Right lobe of liver (tissue), 6 donors: ENCODE data around the gene SH3RF3. TPM values are rescaled to one million over a fixed set of nuclear protein-coding genes. Genes with fewer than 3 reads are reported as not detected.
A peak's percentile ranks its signal among the peaks of the same experiment; 100 is the strongest.
"Not testable (repeated sequence)": the region's sequence is repeated elsewhere in the genome, so short reads cannot be mapped to it uniquely, and the experiment has no call there.

Source experiments
- ATAC-seq, 4 donors: fragments of 200-7000 bp; cut with Tn5 transposase; one replicate each; pipeline ENCODE4 v1.9.1; 2020; ENCODE audit warnings: mild to moderate bottlenecking in 4 of 4, moderate library complexity in 4 of 4
- DNase-seq, 3 donors: peaks; one replicate each; pipeline ENCODE4 v3.0.0-alpha.2; 2020
- H3K27ac ChIP-seq, 3 donors: fragments of 200-600 bp; one replicate each; pipeline ENCODE4 v1.8.0; 2022
- H3K27me3 ChIP-seq, 2 donors: fragments of 200-600 bp; one replicate each; pipeline ENCODE4 v1.8.0; 2022
- H3K36me3 ChIP-seq, 4 donors: fragments of 200-600 bp; sonication (generic) in 1 of 4; one replicate each; pipeline versions ENCODE4 v1.5.1 to v1.8.0; 2017 to 2022; ENCODE audit warnings: control low read depth in 1 of 4
- H3K4me1 ChIP-seq, 4 donors: fragments of 200-600 bp; sonication (generic) in 1 of 4; one replicate each; pipeline versions ENCODE4 v1.5.1 to v1.8.0; 2017 to 2022; ENCODE audit warnings: control low read depth in 1 of 4
- H3K4me3 ChIP-seq, 3 donors: fragments of 200-600 bp; one replicate each; pipeline ENCODE4 v1.8.0; 2022
- H3K9me3 ChIP-seq, 4 donors: fragments of 200-600 bp; sonication (generic) in 1 of 4; one replicate each; pipeline versions ENCODE4 v1.5.1 to v1.8.0; 2017 to 2022; ENCODE audit warnings: control low read depth in 1 of 4
- CTCF ChIP-seq, 4 donors: fragments of 200-600 bp in 3 of 4; fragments of 450-650 bp in 1 of 4; IDR thresholded peaks; one replicate each; pipeline versions ENCODE4 v1.5.1 to v1.8.0; 2016 to 2022; ENCODE audit warnings: antibody characterized with exemption in 4 of 4, mild to moderate bottlenecking in 2 of 4
- POLR2A ChIP-seq: fragments of 450-650 bp; IDR thresholded peaks from one replicate; pipeline ENCODE4 v1.6.1; 2017; ENCODE audit warnings: antibody characterized with exemption, mild to moderate bottlenecking
- WGBS: methylation state at CpG from one replicate; pipeline ENCODE4 v1.1.6; 2018; ENCODE audit warnings: low coverage, low lambda C conversion rate; ENCODE audit not compliant: insufficient coverage; ENCODE audit errors: missing lambda C conversion rate; 5-methylcytosine and 5-hydroxymethylcytosine counted together
- intact Hi-C, 2 donors: fragments of 100-400 bp; cut with DNase I; formaldehyde crosslinking; loops; one replicate each; pipeline versions ENCODE4 v1.11.2 to v1.14.1; 2022
- total RNA-seq, 6 experiments: library from RNA; depleted of rRNA in 2 of 6; stranded (reverse); fragments of >200 nt in 2 of 6; fragmentation: NEBNext Ultra II Directional in 3 of 6; extraction: Animal tissue kit (Norgen Biotek cat#: 25700) in 3 of 6; gene quantifications; one replicate each; pipeline versions ENCODE4 v1.1.0 to v1.2.4, GENCODE V29; 2016 to 2023
- donor health status: DM: no; HTN: yes; CAD: no.
- donor health status: DM: no; HTN: no; CAD: no.
- donor health status: DM: no; HTN: no; CAD: no.
- donor health status: DM: no; HTN: yes; CAD: no.
- donor health status: DM: no; HTN: yes; CAD: no.

SH3RF3 gene
- total RNA-seq, 6 experiments from 2014 or later: 0.68 to 1.6 (median 1.2) TPM

DNA sequence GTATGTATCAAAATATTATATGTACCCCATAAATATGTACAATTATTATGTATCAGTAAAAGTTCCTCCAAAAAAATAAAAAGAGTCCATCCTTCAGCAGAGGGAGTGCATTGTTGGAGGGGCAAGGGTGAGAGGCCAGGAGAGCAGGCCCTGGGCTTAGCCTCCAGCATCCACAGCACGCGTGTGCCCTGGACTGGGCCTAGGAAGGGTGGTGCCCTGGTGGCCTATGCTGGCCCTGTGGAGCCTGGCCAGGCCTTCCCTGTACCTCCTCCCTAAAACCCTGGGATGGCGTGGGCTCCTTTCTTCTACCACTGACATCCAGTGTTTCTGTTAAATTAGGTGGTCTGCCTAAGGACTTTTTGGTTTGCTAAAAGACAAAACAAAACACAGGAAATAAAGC, 93.4 kb downstream of the SH3RF3 start:
- no peaks in the 10 kb centered on the region for H3K9me3 ChIP-seq
- ATAC-seq: no peak
- H3K4me1 ChIP-seq: peaks cover 0 to 22% (median 5%) of the 10 kb centered on the region in 4 donors
- intact Hi-C loops: no loop called here
- WGBS: no CpG with 5 or more reads among the region's 3 CpGs
- DNase-seq: peak in 1 of 3 donors; percentile 28
- H3K4me3 ChIP-seq: no peak overlapping the region
- TF ChIP-seq POLR2A (no peak), CTCF (IDR thresholded peaks at IDR 0.05) (no peak)
- H3K27me3 ChIP-seq: no peaks in the 10 kb centered on the region
- H3K27ac ChIP-seq: no peak overlapping the region
- no peaks in the 10 kb centered on the region for H3K36me3 ChIP-seq

GRCh38 chr2:109222825-109223471, 93.9 kb downstream of the SH3RF3 start:
- intact Hi-C loops: no loop called here
- no peak overlapping the region for H3K4me3 ChIP-seq
- no peak for ATAC-seq
- H3K36me3 ChIP-seq: no peaks in the 10 kb centered on the region
- no peaks in the 10 kb centered on the region for H3K9me3 ChIP-seq
- peaks cover 0 to 22% (median 2%) of the 10 kb centered on the region in 4 donors for H3K4me1 ChIP-seq
- H3K27ac ChIP-seq: no peak overlapping the region
- 78% methylated on average over 8 of the region's 16 CpGs for WGBS
- no peaks in the 10 kb centered on the region for H3K27me3 ChIP-seq
- peak in 1 of 3 donors; percentile 40 for DNase-seq
- TF ChIP-seq POLR2A: no peak
- TF ChIP-seq CTCF (IDR thresholded peaks at IDR 0.05): no peak

GRCh38 chr2:109223490-109223889, 94.5 kb downstream of the SH3RF3 start:
- Histone ChIP-seq H3K27ac (no peak overlapping the region), H3K36me3 (no peaks in the 10 kb centered on the region), H3K4me3 (no peak overlapping the region), H3K4me1 (peaks cover 0 to 17% (median 0%) of the 10 kb centered on the region in 4 donors), H3K9me3 (no peaks in the 10 kb centered on the region), H3K27me3 (no peaks in the 10 kb centered on the region)
- no peak for DNase-seq
- TF ChIP-seq CTCF (IDR thresholded peaks at IDR 0.05) (no peak), POLR2A (no peak)
- no CpG with 5 or more reads among the region's 8 CpGs for WGBS
- intact Hi-C loops: no loop called here
- ATAC-seq: no peak

- H3K9me3 ChIP-seq, intact Hi-C loops: not testable (repeated sequence)
Measured at GRCh38 chr2:109224341-109224740, 95.3 kb downstream of the SH3RF3 start.

DNA sequence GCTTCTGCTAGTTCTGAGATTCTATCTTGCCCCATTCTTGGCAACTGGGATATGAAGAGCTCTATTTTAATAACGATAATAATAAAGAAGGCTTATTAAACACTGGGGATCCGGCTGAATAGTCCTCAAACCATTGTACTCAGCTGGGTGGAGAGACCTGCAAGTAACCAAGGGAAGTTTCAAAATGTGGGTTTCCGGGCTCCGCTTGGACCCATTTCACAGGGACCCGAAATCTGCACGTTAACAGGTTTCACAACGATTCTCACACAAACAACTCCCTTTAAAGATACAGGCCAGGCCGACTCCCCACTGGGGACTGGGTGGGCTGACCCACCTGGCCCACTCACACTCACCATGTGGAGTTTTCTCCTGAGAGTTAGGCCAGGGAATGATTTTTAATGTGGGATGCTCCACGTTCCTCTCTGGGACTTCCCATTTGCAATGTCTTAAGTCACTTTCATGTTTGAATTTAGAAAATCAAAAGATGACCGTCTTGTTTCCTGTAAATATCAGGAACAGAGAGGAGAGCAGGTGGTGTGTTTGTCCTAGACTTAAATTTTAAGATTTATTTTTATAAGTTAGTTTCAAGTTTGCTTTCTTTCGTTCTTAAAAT, 96.3 kb downstream of the SH3RF3 start:
- no peak for TF ChIP-seq POLR2A
- no peak for TF ChIP-seq CTCF (IDR thresholded peaks at IDR 0.05)
- no peak overlapping the region for H3K4me3 ChIP-seq
- peak overlapping the region in 1 of 3 donors; percentile 28 for H3K27ac ChIP-seq
- peaks cover 0 to 12% (median 0%) of the 10 kb centered on the region in 4 donors for H3K4me1 ChIP-seq
- H3K36me3 ChIP-seq: no peaks in the 10 kb centered on the region
- ATAC-seq (no peak), DNase-seq (no peak)
- H3K9me3 ChIP-seq: no peaks in the 10 kb centered on the region
- WGBS: 77% methylated on average over 5 of the region's 11 CpGs
- intact Hi-C loops: no loop called here
- no peaks in the 10 kb centered on the region for H3K27me3 ChIP-seq

More at GRCh38 chr2:109224341-109224740, 95.3 kb downstream of the SH3RF3 start:
- ATAC-seq, H3K27me3 ChIP-seq, H3K4me3 ChIP-seq, H3K36me3 ChIP-seq, H3K27ac ChIP-seq: not testable (repeated sequence)
- 91% methylated on average over 7 of the region's 8 CpGs for WGBS
- DNase-seq: peak in 1 of 3 donors; percentile 38
- H3K4me1 ChIP-seq: peaks cover 0 to 12% (median 0%) of the 10 kb centered on the region in 4 donors
